Activated naive CD8-positive, alpha-beta T cell treated with anti-CD3 and anti-CD28 coated beads, Interleukin-2, amount 10 ng/mL, durations not matched to agents 7 days and 5 days (primary cell): Measurements from ENCODE around the gene MTCL3.
"Not testable (repeated sequence)": the region's sequence is repeated elsewhere in the genome, so short reads cannot be mapped to it uniquely, and the experiment has no call there.

Source experiments
- ATAC-seq: fragments of 150-1000 bp; cut with Tn5 transposase; one replicate; pipeline ENCODE4 v1.10.0; 2021; ENCODE audit warnings: low read depth, moderate library complexity
- POLR2A ChIA-PET: fragments of 350-600 bp; sonication (Branson Sonifier 250); formaldehyde crosslinking; loops from one replicate; lab custom pipeline; 2021; ENCODE audit warnings: antibody characterized with exemption; lab: Charles Lee
- DNase-seq: peaks from one replicate; pipeline ENCODE4 v3.0.0; 2021
- H3K27ac Mint-ChIP-seq: one replicate; pipeline ENCODE4 v1.8.0; 2022; ENCODE audit warnings: mild to moderate bottlenecking, mixed read lengths
- H3K27me3 Mint-ChIP-seq: one replicate; pipeline ENCODE4 v1.8.0; 2022; ENCODE audit warnings: mild to moderate bottlenecking, moderate library complexity, mixed read lengths
- H3K36me3 Mint-ChIP-seq: one replicate; pipeline ENCODE4 v1.8.0; 2021; ENCODE audit warnings: mild to moderate bottlenecking, mixed read lengths
- H3K4me1 Mint-ChIP-seq: one replicate; pipeline ENCODE4 v1.8.0; 2021; ENCODE audit warnings: mixed read lengths
- H3K4me3 Mint-ChIP-seq: one replicate; pipeline ENCODE4 v1.8.0; 2022; ENCODE audit warnings: mild to moderate bottlenecking, moderate library complexity, mixed read lengths
- H3K9me3 Mint-ChIP-seq: one replicate; pipeline ENCODE4 v1.8.0; 2021; ENCODE audit warnings: mixed read lengths

MTCL3 gene

DNA sequence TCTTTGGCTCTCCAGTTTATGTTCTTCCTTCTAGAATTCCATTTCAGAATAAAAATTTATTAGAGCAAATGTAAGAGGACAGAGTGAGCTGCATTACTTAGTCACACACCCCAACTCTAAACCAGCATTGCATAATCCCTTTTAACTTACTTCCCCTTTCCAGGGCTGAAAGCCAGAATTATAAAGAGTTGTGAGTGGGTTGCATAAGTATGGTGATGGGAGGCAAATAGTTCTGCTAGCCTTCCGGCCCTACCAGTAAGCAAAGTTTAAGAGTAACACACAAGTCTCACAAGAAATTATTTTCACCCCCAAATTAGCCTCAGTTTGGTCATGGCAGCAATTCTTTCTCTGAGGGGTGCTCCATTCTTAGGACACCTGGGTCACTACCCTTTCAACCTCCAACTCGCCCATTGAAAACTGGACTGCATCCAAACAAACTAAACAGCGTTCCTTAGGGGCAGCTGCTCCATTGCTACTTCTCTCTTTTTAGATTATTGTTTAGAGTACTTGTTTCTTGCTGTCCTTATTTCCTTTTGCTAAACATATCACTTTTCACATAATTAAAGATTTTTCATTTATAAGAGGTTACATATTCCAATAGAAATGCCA is 61.6 kb downstream of the MTCL3 start:
- Mint-ChIP-seq H3K27me3 (peaks cover 12% of the 10 kb centered on the region), H3K4me3 (no peak overlapping the region), H3K9me3 (no peaks in the 10 kb centered on the region), H3K4me1 (peaks cover 12% of the 10 kb centered on the region), H3K27ac (no peak overlapping the region), H3K36me3 (no peaks in the 10 kb centered on the region)
- ATAC-seq (no peak), DNase-seq (no peak)
- POLR2A ChIA-PET: no interaction called here

DNA sequence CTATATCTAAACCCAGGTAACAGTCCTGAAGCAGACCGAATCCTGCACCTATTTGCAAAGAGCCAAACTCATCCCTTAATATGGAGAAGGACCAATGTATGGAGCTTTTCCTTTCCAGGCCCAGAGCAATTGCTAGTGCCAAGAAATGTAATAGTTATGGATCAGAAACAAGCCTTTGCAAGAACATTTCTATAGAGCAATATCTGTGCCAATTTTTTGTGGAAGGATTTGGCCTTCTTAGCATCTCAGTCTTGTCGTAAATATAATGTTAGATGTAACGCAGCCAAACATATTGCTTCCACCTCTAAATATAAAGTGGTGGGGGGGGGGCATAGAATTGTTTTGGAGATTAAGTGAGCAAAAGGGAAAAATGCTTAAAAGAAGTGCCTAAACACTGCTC is 62.7 kb downstream of the MTCL3 start:
- POLR2A ChIA-PET: no interaction called here
- ATAC-seq (no peak), DNase-seq (no peak)
- Mint-ChIP-seq H3K27me3 (peaks cover 12% of the 10 kb centered on the region), H3K27ac (no peak overlapping the region), H3K4me3 (no peak overlapping the region), H3K4me1 (peaks cover 12% of the 10 kb centered on the region), H3K9me3 (no peaks in the 10 kb centered on the region), H3K36me3 (no peaks in the 10 kb centered on the region)

DNA sequence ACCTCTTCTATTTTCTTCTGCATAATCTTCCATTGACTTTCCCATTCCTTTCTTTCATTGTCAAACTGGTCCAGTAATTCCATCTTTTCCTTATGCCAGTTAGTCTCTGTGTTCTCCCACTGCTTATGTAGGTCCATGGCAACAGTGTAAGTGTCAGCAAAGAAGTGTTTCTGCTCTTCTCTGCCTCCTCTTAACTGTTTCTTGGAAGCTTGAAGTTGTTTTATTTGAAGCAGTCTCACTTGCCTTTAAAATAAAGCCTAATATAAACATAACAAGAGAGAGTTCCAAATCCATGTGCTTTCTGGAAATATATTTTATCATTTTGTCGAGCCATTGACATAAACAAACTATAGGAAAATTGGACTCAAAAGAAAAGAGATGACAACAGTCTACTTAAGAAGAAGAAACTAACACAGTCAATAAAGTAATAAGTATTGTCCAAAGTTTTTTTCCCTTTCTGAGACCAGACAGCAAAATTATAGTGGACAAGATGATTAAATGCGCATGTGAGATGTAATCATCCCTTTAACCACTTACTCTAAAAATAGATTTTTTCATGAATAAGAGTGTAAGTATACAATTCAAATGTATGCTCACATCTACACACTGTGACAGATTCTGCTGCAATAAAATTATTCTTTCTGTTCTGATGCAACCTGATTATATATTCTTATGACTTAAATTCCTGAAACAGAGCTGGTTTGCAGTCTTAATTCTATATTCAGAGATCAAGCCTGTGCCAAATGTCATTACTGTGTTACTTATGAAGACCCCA is 65.1 kb downstream of the MTCL3 start:
- ATAC-seq: no peak
- H3K4me3 Mint-ChIP-seq: no peak overlapping the region
- H3K36me3 Mint-ChIP-seq: peaks cover 2% of the 10 kb centered on the region
- H3K27me3 Mint-ChIP-seq: peaks cover 10% of the 10 kb centered on the region
- POLR2A ChIA-PET: no interaction called here
- no peaks in the 10 kb centered on the region for H3K9me3 Mint-ChIP-seq
- no peaks in the 10 kb centered on the region for H3K4me1 Mint-ChIP-seq
- H3K27ac Mint-ChIP-seq: no peak overlapping the region
- no peak for DNase-seq

DNA sequence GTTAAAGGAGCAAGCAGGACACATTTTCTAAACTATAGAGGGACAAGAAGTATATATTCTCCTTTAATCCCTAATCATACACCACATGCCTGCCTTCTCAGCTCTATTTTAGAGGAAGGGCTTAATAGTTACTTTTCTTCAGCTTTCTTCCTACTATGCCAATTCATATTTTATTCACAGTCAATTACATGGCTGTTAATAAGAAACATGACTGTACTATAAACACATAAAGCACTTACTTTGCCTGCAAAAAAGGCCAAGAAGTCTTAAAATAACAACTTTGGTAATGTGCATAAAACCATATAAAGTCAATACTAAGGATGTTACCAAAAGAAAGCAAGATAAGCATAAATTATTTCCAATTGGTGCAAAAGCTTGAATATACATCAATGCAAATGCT is 66.3 kb downstream of the MTCL3 start:
- no peak overlapping the region for H3K27ac Mint-ChIP-seq
- peaks cover 5% of the 10 kb centered on the region for H3K36me3 Mint-ChIP-seq
- POLR2A ChIA-PET: no interaction called here
- peaks cover 10% of the 10 kb centered on the region for H3K27me3 Mint-ChIP-seq
- no peaks in the 10 kb centered on the region for H3K4me1 Mint-ChIP-seq
- H3K9me3 Mint-ChIP-seq: no peaks in the 10 kb centered on the region
- no peak overlapping the region for H3K4me3 Mint-ChIP-seq
- ATAC-seq (no peak), DNase-seq (no peak)

- POLR2A ChIA-PET: no interaction called here
- H3K36me3 Mint-ChIP-seq: peaks cover 10% of the 10 kb centered on the region
- DNase-seq: no peak
- H3K4me3 Mint-ChIP-seq: no peak overlapping the region
- no peaks in the 10 kb centered on the region for H3K4me1 Mint-ChIP-seq
- no peaks in the 10 kb centered on the region for H3K9me3 Mint-ChIP-seq
- no peaks in the 10 kb centered on the region for H3K27me3 Mint-ChIP-seq
- H3K27ac Mint-ChIP-seq: no peak overlapping the region
- no peak for ATAC-seq
Measured at GRCh38 chr6:127451388-127451787, 67.7 kb downstream of the MTCL3 start.

GRCh38 chr6:127447780-127448179 is 71.4 kb downstream of the MTCL3 start:
- POLR2A ChIA-PET: no interaction called here
- no peaks in the 10 kb centered on the region for H3K4me1 Mint-ChIP-seq
- H3K27me3 Mint-ChIP-seq: no peaks in the 10 kb centered on the region
- no peaks in the 10 kb centered on the region for H3K9me3 Mint-ChIP-seq
- no peak overlapping the region for H3K4me3 Mint-ChIP-seq
- ATAC-seq: no peak
- no peak for DNase-seq
- no peak overlapping the region for H3K27ac Mint-ChIP-seq
- H3K36me3 Mint-ChIP-seq: peaks cover 11% of the 10 kb centered on the region

DNA sequence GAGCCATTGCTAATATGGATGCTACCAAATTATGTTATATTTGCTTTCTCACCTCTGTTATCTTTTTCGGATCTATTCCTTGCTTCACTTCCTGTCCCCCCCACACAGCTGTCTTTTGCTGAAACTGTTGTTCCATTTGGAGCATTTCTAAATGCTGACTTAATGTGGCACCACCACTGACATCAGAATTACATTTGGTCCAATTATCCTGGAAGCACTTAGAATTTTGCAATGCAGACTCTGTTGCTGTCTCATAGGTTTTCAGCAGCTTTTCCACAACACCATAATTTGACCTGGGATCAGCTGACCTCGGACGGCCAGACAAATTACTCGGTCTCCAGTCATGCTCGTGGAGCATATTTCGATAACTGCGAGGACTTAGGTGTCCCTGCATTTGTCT is 72.8 kb downstream of the MTCL3 start:
- H3K9me3 Mint-ChIP-seq: no peaks in the 10 kb centered on the region
- peaks cover 2% of the 10 kb centered on the region for H3K27me3 Mint-ChIP-seq
- POLR2A ChIA-PET: no interaction called here
- H3K27ac Mint-ChIP-seq: no peak overlapping the region
- H3K4me1 Mint-ChIP-seq: no peaks in the 10 kb centered on the region
- no peak for DNase-seq
- H3K36me3 Mint-ChIP-seq: peaks cover 11% of the 10 kb centered on the region
- H3K4me3 Mint-ChIP-seq: no peak overlapping the region
- no peak for ATAC-seq

GRCh38 chr6:127441881-127442280 is 77.3 kb downstream of the MTCL3 start:
- Mint-ChIP-seq H3K4me3 (no peak overlapping the region), H3K27ac (no peak overlapping the region), H3K4me1 (no peaks in the 10 kb centered on the region), H3K9me3 (no peaks in the 10 kb centered on the region), H3K27me3 (peaks cover 6% of the 10 kb centered on the region), H3K36me3 (peaks cover 4% of the 10 kb centered on the region)
- DNase-seq: no peak
- POLR2A ChIA-PET: no interaction called here
- no peak for ATAC-seq

DNA sequence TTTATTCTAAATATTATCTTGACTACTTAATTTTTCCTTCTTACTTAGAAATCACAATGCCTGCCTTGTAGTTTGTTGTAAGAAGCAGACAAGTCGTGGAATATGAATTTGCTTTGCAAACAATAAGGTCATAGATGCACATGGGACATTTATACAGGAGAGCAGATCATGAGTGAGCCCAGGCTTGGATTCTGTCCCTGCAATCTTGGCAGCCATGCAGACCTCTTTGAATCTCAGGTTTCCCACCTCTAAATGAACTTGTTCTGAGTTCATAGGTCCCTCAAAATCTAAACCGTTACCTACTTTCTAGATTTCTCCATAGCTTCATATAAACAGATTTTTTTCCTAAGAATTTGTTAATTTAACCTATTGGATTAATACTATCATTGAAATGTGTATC is 79.4 kb downstream of the MTCL3 start:
- H3K9me3 Mint-ChIP-seq: no peaks in the 10 kb centered on the region
- H3K27ac Mint-ChIP-seq: no peak overlapping the region
- POLR2A ChIA-PET: no interaction called here
- no peak overlapping the region for H3K4me3 Mint-ChIP-seq
- DNase-seq (no peak), ATAC-seq (no peak)
- H3K36me3 Mint-ChIP-seq: no peaks in the 10 kb centered on the region
- peaks cover 10% of the 10 kb centered on the region for H3K27me3 Mint-ChIP-seq
- no peaks in the 10 kb centered on the region for H3K4me1 Mint-ChIP-seq

GRCh38 chr6:127436578-127437110 is 82.5 kb downstream of the MTCL3 start:
- Mint-ChIP-seq H3K27me3 (peaks cover 8% of the 10 kb centered on the region), H3K4me1 (no peaks in the 10 kb centered on the region), H3K9me3 (no peaks in the 10 kb centered on the region), H3K27ac (no peak overlapping the region), H3K4me3 (no peak overlapping the region), H3K36me3 (no peaks in the 10 kb centered on the region)
- POLR2A ChIA-PET: no interaction called here
- DNase-seq: no peak
- no peak for ATAC-seq

GRCh38 chr6:127435626-127436220 is 83.4 kb downstream of the MTCL3 start:
- ATAC-seq: no peak
- POLR2A ChIA-PET: no interaction called here
- H3K27ac Mint-ChIP-seq: no peak overlapping the region

DNA sequence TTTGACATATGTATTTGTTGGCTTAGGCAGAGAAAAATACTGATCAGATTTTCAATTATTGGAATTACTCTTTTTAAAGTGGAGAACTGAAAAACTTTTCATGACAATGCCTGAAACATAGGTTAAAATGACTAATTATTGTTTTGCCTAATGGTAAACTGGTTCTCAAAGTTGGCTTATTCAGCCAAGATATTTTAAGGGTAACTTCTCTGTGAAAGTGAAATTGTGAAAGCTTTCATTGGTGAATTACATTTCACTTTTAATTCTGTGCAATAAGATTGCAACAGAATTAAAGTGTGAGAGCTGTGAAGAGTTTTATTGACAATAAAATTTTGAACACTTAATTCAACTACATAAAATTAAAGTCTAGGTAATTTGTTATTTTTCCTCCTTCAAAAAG is 84.5 kb downstream of the MTCL3 start:
- Mint-ChIP-seq H3K27me3 (peaks cover 13% of the 10 kb centered on the region), H3K36me3 (no peaks in the 10 kb centered on the region), H3K4me3 (no peak overlapping the region), H3K4me1 (no peaks in the 10 kb centered on the region), H3K27ac (no peak overlapping the region), H3K9me3 (no peaks in the 10 kb centered on the region)
- DNase-seq (no peak), ATAC-seq (no peak)
- POLR2A ChIA-PET: no interaction called here

More at GRCh38 chr6:127435626-127436220, 83.4 kb downstream of the MTCL3 start:
- no peaks in the 10 kb centered on the region for H3K36me3 Mint-ChIP-seq
- no peaks in the 10 kb centered on the region for H3K9me3 Mint-ChIP-seq
- peaks cover 13% of the 10 kb centered on the region for H3K27me3 Mint-ChIP-seq
- no peak overlapping the region for H3K4me3 Mint-ChIP-seq
- no peaks in the 10 kb centered on the region for H3K4me1 Mint-ChIP-seq
- no peak for DNase-seq

- H3K27me3 Mint-ChIP-seq, POLR2A ChIA-PET, H3K9me3 Mint-ChIP-seq, H3K27ac Mint-ChIP-seq, H3K4me3 Mint-ChIP-seq, H3K36me3 Mint-ChIP-seq, H3K4me1 Mint-ChIP-seq, DNase-seq, ATAC-seq: not testable (repeated sequence)
Measured at GRCh38 chr6:127428562-127428961, 90.6 kb downstream of the MTCL3 start.

DNA sequence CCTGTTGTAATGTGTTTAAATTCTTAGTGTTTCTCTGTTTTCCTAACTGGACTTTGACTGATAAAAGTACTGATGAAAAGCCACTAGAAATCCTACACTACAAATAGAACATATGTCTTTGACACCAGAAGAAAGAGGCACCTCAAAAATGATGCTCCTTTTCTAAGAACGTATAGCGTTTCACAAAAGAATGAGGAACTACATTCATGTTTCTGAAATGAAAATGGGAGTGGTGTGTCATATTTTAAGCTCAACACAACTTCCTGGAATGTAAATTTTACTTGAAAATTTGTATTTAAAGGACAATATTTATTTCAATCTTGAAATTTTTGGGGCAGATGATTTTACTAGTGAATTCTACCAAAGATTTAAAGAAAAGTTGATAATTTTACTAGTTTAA is 95.2 kb downstream of the MTCL3 start:
- no peaks in the 10 kb centered on the region for H3K27me3 Mint-ChIP-seq
- H3K9me3 Mint-ChIP-seq: no peaks in the 10 kb centered on the region
- H3K36me3 Mint-ChIP-seq: no peaks in the 10 kb centered on the region
- DNase-seq (no peak), ATAC-seq (no peak)
- no peak overlapping the region for H3K4me3 Mint-ChIP-seq
- no peak overlapping the region for H3K27ac Mint-ChIP-seq
- H3K4me1 Mint-ChIP-seq: peaks cover 8% of the 10 kb centered on the region
- POLR2A ChIA-PET: no interaction called here
